Stomach smooth muscle (tissue), 2 donors: ENCODE results near the gene SLC24A4.

Experiments
- H3K27ac ChIP-seq: one replicate; pipeline ENCODE4 v1.7.0; 2013; ENCODE audit warnings: mild to moderate bottlenecking, low read length, inconsistent platforms
- H3K27me3 ChIP-seq, 2 donors: one replicate each; pipeline ENCODE4 v1.7.0; 2013; ENCODE audit warnings: low read length in 2 of 2; ENCODE audit not compliant: insufficient read depth in 2 of 2, control insufficient read depth in 1 of 2
- H3K36me3 ChIP-seq, 2 donors: one replicate each; pipeline ENCODE4 v1.7.0; 2013; ENCODE audit warnings: low read length in 2 of 2; ENCODE audit not compliant: control insufficient read depth in 2 of 2, insufficient read depth in 2 of 2
- H3K4me1 ChIP-seq: one replicate; pipeline ENCODE4 v1.7.0; 2013; ENCODE audit warnings: low read length; ENCODE audit not compliant: control insufficient read depth, insufficient read depth
- H3K4me3 ChIP-seq, 2 donors: one replicate each; pipeline ENCODE4 v1.7.0; 2013; ENCODE audit warnings: low read length in 2 of 2
- H3K9ac ChIP-seq, 2 donors: one replicate each; pipeline ENCODE4 v1.7.0; 2013; ENCODE audit warnings: low read length in 2 of 2, mild to moderate bottlenecking in 1 of 2
- H3K9me3 ChIP-seq, 2 donors: one replicate each; pipeline ENCODE4 v1.7.0; 2013; ENCODE audit warnings: low read length in 2 of 2; ENCODE audit not compliant: control insufficient read depth in 2 of 2
- donor health status: healthy.
- donor health status: Pancreatic carcinoma.

Gene SLC24A4

GRCh38 chr14:92316937-92317336, 6.0 kb upstream of the SLC24A4 start:
- Histone ChIP-seq H3K36me3 (no peaks in the 10 kb centered on the region), H3K9ac (no peak overlapping the region)

GRCh38 chr14:92317511-92317910, 5.5 kb upstream of the SLC24A4 start:
- H3K36me3 ChIP-seq: no peaks in the 10 kb centered on the region
- H3K4me3 ChIP-seq: no peak overlapping the region
- H3K27ac ChIP-seq: no peak overlapping the region
- H3K4me1 ChIP-seq: peaks cover 2% of the 10 kb centered on the region
- no peaks in the 10 kb centered on the region for H3K9me3 ChIP-seq
- peaks cover 18 to 19% of the 10 kb centered on the region in 2 donors for H3K27me3 ChIP-seq
- no peak overlapping the region for H3K9ac ChIP-seq

More at GRCh38 chr14:92316937-92317336, 6.0 kb upstream of the SLC24A4 start:
- no peak overlapping the region for H3K4me3 ChIP-seq
- no peaks in the 10 kb centered on the region for H3K9me3 ChIP-seq
- no peak overlapping the region for H3K27ac ChIP-seq
- H3K4me1 ChIP-seq: peaks cover 2% of the 10 kb centered on the region
- H3K27me3 ChIP-seq: peaks cover 13 to 18% of the 10 kb centered on the region in 2 donors

- peaks cover 15% of the 10 kb centered on the region for H3K4me1 ChIP-seq
- H3K9ac ChIP-seq: no peak overlapping the region
- H3K36me3 ChIP-seq: no peaks in the 10 kb centered on the region
- H3K9me3 ChIP-seq: no peaks in the 10 kb centered on the region
- H3K27ac ChIP-seq: no peak overlapping the region
- peaks cover 30 to 53% of the 10 kb centered on the region in 2 donors for H3K27me3 ChIP-seq
- H3K4me3 ChIP-seq: no peak overlapping the region
Observed at GRCh38 chr14:92321701-92322100, 1.3 kb upstream of the SLC24A4 start.

- Histone ChIP-seq H3K27me3 (peaks cover 30 to 57% of the 10 kb centered on the region in 2 donors), H3K9ac (no peak overlapping the region), H3K4me3 (peak overlapping the region; percentile 46 to 58), H3K27ac (no peak overlapping the region), H3K9me3 (no peaks in the 10 kb centered on the region), H3K36me3 (no peaks in the 10 kb centered on the region), H3K4me1 (peaks cover 15% of the 10 kb centered on the region)
Observed at GRCh38 chr14:92322516-92322915, 449 bp upstream of the SLC24A4 start.

GRCh38 chr14:92323916-92324818, 1.2 kb downstream of the SLC24A4 start:
- no peak overlapping the region for H3K9ac ChIP-seq
- peaks cover 14% of the 10 kb centered on the region for H3K4me1 ChIP-seq
- H3K9me3 ChIP-seq: no peaks in the 10 kb centered on the region
- peak overlapping the region in 1 of 2 donors; percentile 58 for H3K4me3 ChIP-seq
- peaks cover 29 to 57% of the 10 kb centered on the region in 2 donors for H3K27me3 ChIP-seq
- no peaks in the 10 kb centered on the region for H3K36me3 ChIP-seq
- H3K27ac ChIP-seq: no peak overlapping the region

- Histone ChIP-seq H3K4me3 (no peak overlapping the region), H3K27ac (no peak overlapping the region), H3K9ac (no peak overlapping the region), H3K27me3 (peaks cover 26 to 47% of the 10 kb centered on the region in 2 donors), H3K36me3 (no peaks in the 10 kb centered on the region), H3K4me1 (peaks cover 14% of the 10 kb centered on the region), H3K9me3 (no peaks in the 10 kb centered on the region)
Observed at GRCh38 chr14:92325835-92326234, 2.9 kb downstream of the SLC24A4 start.

GRCh38 chr14:92328664-92329255, 5.8 kb downstream of the SLC24A4 start:
- Histone ChIP-seq H3K27ac (no peak overlapping the region), H3K4me1 (peaks cover 2% of the 10 kb centered on the region), H3K9ac (no peak overlapping the region), H3K36me3 (no peaks in the 10 kb centered on the region), H3K27me3 (peaks cover 13 to 25% of the 10 kb centered on the region in 2 donors), H3K4me3 (no peak overlapping the region), H3K9me3 (no peaks in the 10 kb centered on the region)

GRCh38 chr14:92334050-92334449, 11.1 kb downstream of the SLC24A4 start:
- H3K9ac ChIP-seq: no peak overlapping the region
- H3K9me3 ChIP-seq: no peaks in the 10 kb centered on the region
- H3K4me1 ChIP-seq: no peaks in the 10 kb centered on the region
- H3K4me3 ChIP-seq: no peak overlapping the region
- no peaks in the 10 kb centered on the region for H3K36me3 ChIP-seq
- no peak overlapping the region for H3K27ac ChIP-seq
- no peaks in the 10 kb centered on the region for H3K27me3 ChIP-seq

GRCh38 chr14:92336363-92336762, 13.4 kb downstream of the SLC24A4 start:
- Histone ChIP-seq H3K36me3 (no peaks in the 10 kb centered on the region), H3K27ac (no peak overlapping the region), H3K9me3 (no peaks in the 10 kb centered on the region), H3K4me1 (no peaks in the 10 kb centered on the region), H3K27me3 (no peaks in the 10 kb centered on the region), H3K9ac (no peak overlapping the region), H3K4me3 (no peak overlapping the region)

- peaks cover 2 to 6% of the 10 kb centered on the region in 2 donors for H3K9me3 ChIP-seq
- H3K36me3 ChIP-seq: no peaks in the 10 kb centered on the region
- no peaks in the 10 kb centered on the region for H3K4me1 ChIP-seq
- H3K4me3 ChIP-seq: no peak overlapping the region
- no peak overlapping the region for H3K27ac ChIP-seq
- H3K9ac ChIP-seq: no peak overlapping the region
- peaks cover 0 to 2% of the 10 kb centered on the region in 2 donors for H3K27me3 ChIP-seq
Observed at GRCh38 chr14:92339426-92339825, 16.5 kb downstream of the SLC24A4 start.

- H3K27me3 ChIP-seq: peaks cover 0 to 2% of the 10 kb centered on the region in 2 donors
- peaks cover 3 to 6% of the 10 kb centered on the region in 2 donors for H3K9me3 ChIP-seq
- no peaks in the 10 kb centered on the region for H3K36me3 ChIP-seq
- H3K4me3 ChIP-seq: no peak overlapping the region
- H3K9ac ChIP-seq: no peak overlapping the region
- H3K27ac ChIP-seq: no peak overlapping the region
- no peaks in the 10 kb centered on the region for H3K4me1 ChIP-seq
Observed at GRCh38 chr14:92340071-92340470, 17.1 kb downstream of the SLC24A4 start.
